H1 (cell line): ENCODE data around the gene IRAK3. TPM values are rescaled to one million over a fixed set of nuclear protein-coding genes. Genes with fewer than 3 reads are reported as not detected.

Source experiments
- CTCF ChIA-PET: fragments of 300-600 bp; sonication (Branson Sonifier 250); formaldehyde crosslinking; loops from one replicate; lab custom pipeline; 2021; ENCODE audit not compliant: partially characterized antibody; lab: Charles Lee
- POLR2A ChIA-PET: fragments of 300-600 bp; sonication (Branson Sonifier 250); formaldehyde crosslinking; loops from one replicate; lab custom pipeline; 2021; ENCODE audit warnings: inconsistent platforms; ENCODE audit not compliant: partially characterized antibody; lab: Charles Lee
- DNase-seq, 2 experiments: peaks; one replicate each; pipeline versions ENCODE4 v3.0.0 to v3.0.0-alpha.2; 2010 to 2022; ENCODE audit warnings: low spot score in 2 of 2, low read depth in 1 of 2, mixed read lengths in 1 of 2
- FAIRE-seq: peaks from 2 replicates; lab custom pipeline; 2011; peaks lifted over from hg19 to GRCh38; lab: Jason Lieb, UNC
- H2AFZ ChIP-seq: 2 replicates; pipeline ENCODE4 v1.8.1; 2012; ENCODE audit warnings: low read length, inconsistent platforms
- H2AK5ac ChIP-seq: 2 replicates; pipeline ENCODE4 v1.6.1; 2013; ENCODE audit warnings: low read depth, low read length
- H2BK120ac ChIP-seq: replicated peaks from 2 replicates; pipeline ENCODE3; 2013; ENCODE audit warnings: low read depth, low read length, inconsistent platforms
- H2BK12ac ChIP-seq: 2 replicates; pipeline ENCODE4 v1.6.1; 2013; ENCODE audit warnings: low read depth, low read length
- H2BK15ac ChIP-seq: 2 replicates; pipeline ENCODE4 v1.6.1; 2013; ENCODE audit warnings: low read length
- H2BK20ac ChIP-seq: 2 replicates; pipeline ENCODE4 v1.6.1; 2013; ENCODE audit warnings: low read length
- H2BK5ac ChIP-seq: 2 replicates; pipeline ENCODE4 v1.6.1; 2013; ENCODE audit warnings: low read depth, low read length
- H3K14ac ChIP-seq: 2 replicates; pipeline ENCODE4 v1.6.1; 2013; ENCODE audit warnings: inconsistent platforms; ENCODE audit not compliant: insufficient read length
- H3K18ac ChIP-seq: 2 replicates; pipeline ENCODE4 v1.6.1; 2013; ENCODE audit warnings: low read length; ENCODE audit errors: extremely low read depth
- H3K23ac ChIP-seq: 2 replicates; pipeline ENCODE4 v1.6.1; 2013; ENCODE audit warnings: inconsistent platforms; ENCODE audit not compliant: insufficient read length
- H3K23me2 ChIP-seq: 2 replicates; pipeline ENCODE4 v1.6.1; 2013; ENCODE audit warnings: low read depth, low read length
- H3K27ac ChIP-seq: 2 replicates; pipeline ENCODE4 v1.6.1; 2011; ENCODE audit warnings: low read depth, low read length, inconsistent platforms
- H3K27me3 ChIP-seq, 4 experiments: replicated peaks in 1 of 4; 1 replicate in 1 of 4; 2 replicates in 3 of 4; pipeline versions ENCODE4 v1.6.1 to v1.8.1; 2011 to 2013; ENCODE audit warnings: low read length in 3 of 4, mild to moderate bottlenecking in 3 of 4, inconsistent platforms in 2 of 4, mixed read lengths in 2 of 4, moderate library complexity in 1 of 4; ENCODE audit not compliant: control insufficient read depth in 3 of 4, insufficient read depth in 3 of 4; ENCODE audit errors: extremely low read depth in 1 of 4
- H3K36me3 ChIP-seq, 4 experiments: 2 replicates each; pipeline versions ENCODE4 v1.6.1 to v1.8.1; 2011 to 2013; ENCODE audit warnings: mild to moderate bottlenecking in 4 of 4, low read length in 3 of 4, moderate library complexity in 2 of 4, control low read depth in 1 of 4, inconsistent platforms in 1 of 4; ENCODE audit not compliant: insufficient read depth in 4 of 4, control insufficient read depth in 2 of 4
- H3K4ac ChIP-seq: replicated peaks from 2 replicates; pipeline ENCODE3; 2013; ENCODE audit warnings: low read length, low read depth, mixed read lengths, inconsistent platforms; ENCODE audit not compliant: insufficient read length
- H3K4me1 ChIP-seq, 4 experiments: replicated peaks in 1 of 4; 1 replicate in 1 of 4; 2 replicates in 3 of 4; pipeline versions ENCODE4 v1.6.1 to v1.8.1; 2011 to 2013; ENCODE audit warnings: low read length in 3 of 4, inconsistent platforms in 2 of 4, mixed read lengths in 1 of 4; ENCODE audit not compliant: insufficient read depth in 4 of 4, control insufficient read depth in 3 of 4
- H3K4me2 ChIP-seq, 2 experiments: 2 replicates each; pipeline versions ENCODE4 v1.6.1 to v1.8.1; 2011 to 2013; ENCODE audit warnings: low read depth in 2 of 2, low read length in 2 of 2, control low read depth in 1 of 2, inconsistent platforms in 1 of 2, mild to moderate bottlenecking in 1 of 2; ENCODE audit not compliant: insufficient read depth in 1 of 2
- H3K4me3 ChIP-seq, 4 experiments: fragments of 200-600, 300-600 bp in 1 of 4; sonication (generic), shearing (Covaris generic), sonication (Bioruptor Twin) in 1 of 4; 2 replicates each; pipeline versions ENCODE4 v1.5.1 to v1.8.1; 2011 to 2016; ENCODE audit warnings: low read length in 4 of 4, low read depth in 3 of 4, control low read depth in 2 of 4, inconsistent platforms in 2 of 4, mild to moderate bottlenecking in 2 of 4, mixed read lengths in 1 of 4, moderate library complexity in 1 of 4; ENCODE audit not compliant: insufficient read depth in 2 of 4; ENCODE audit errors: extremely low read depth in 1 of 4
- H3K56ac ChIP-seq: replicated peaks from 2 replicates; pipeline ENCODE3; 2013; ENCODE audit warnings: low read depth, mild to moderate bottlenecking, mixed read lengths, low read length, inconsistent platforms; ENCODE audit not compliant: insufficient read length
- H3K79me1 ChIP-seq: 2 replicates; pipeline ENCODE4 v1.6.1; 2013; ENCODE audit warnings: low read depth, low read length, control low read depth
- H3K79me2 ChIP-seq, 2 experiments: 2 replicates each; pipeline versions ENCODE4 v1.6.1 to v1.8.1; 2012 to 2013; ENCODE audit warnings: low read length in 2 of 2, mild to moderate bottlenecking in 2 of 2, inconsistent platforms in 1 of 2; ENCODE audit not compliant: insufficient read depth in 2 of 2, control insufficient read depth in 1 of 2
- H3K9ac ChIP-seq, 4 experiments: replicated peaks in 1 of 4; 1 replicate in 1 of 4; 2 replicates in 3 of 4; pipeline versions ENCODE4 v1.6.1 to v1.8.1; 2011 to 2013; ENCODE audit warnings: low read depth in 3 of 4, low read length in 3 of 4, control low read depth in 2 of 4, mild to moderate bottlenecking in 2 of 4, moderate library complexity in 2 of 4, inconsistent platforms in 1 of 4; ENCODE audit errors: extremely low read depth in 1 of 4
- H3K9me3 ChIP-seq, 2 experiments: 2 replicates each; pipeline versions ENCODE4 v1.6.1 to v1.8.1; 2012 to 2013; ENCODE audit warnings: mild to moderate bottlenecking in 2 of 2, moderate library complexity in 2 of 2, control low read depth in 1 of 2, inconsistent platforms in 1 of 2, low read depth in 1 of 2, low read length in 1 of 2, mixed read lengths in 1 of 2; ENCODE audit not compliant: insufficient read depth in 2 of 2
- H4K20me1 ChIP-seq, 2 experiments: replicated peaks in 1 of 2; 2 replicates each; pipeline versions ENCODE3 to v1.8.1; 2011 to 2013; ENCODE audit warnings: inconsistent platforms in 2 of 2, low read length in 2 of 2, mild to moderate bottlenecking in 1 of 2; ENCODE audit not compliant: insufficient read depth in 2 of 2, control insufficient read depth in 1 of 2
- H4K5ac ChIP-seq: 2 replicates; pipeline ENCODE4 v1.6.1; 2013; ENCODE audit warnings: low read length, low read depth, mixed read lengths, inconsistent platforms; ENCODE audit not compliant: insufficient read length
- H4K8ac ChIP-seq: 2 replicates; pipeline ENCODE4 v1.8.0; 2013; ENCODE audit warnings: mild to moderate bottlenecking, moderate library complexity, low read length, inconsistent platforms; ENCODE audit not compliant: insufficient read depth; ENCODE audit errors: extremely low read depth
- H4K91ac ChIP-seq: replicated peaks from 2 replicates; pipeline ENCODE3; 2013; ENCODE audit warnings: low read length, mixed read lengths, inconsistent platforms; ENCODE audit not compliant: insufficient read length
- CTBP2 ChIP-seq: IDR thresholded peaks from 2 replicates; pipeline ENCODE4 v1.7.0; 2011; ENCODE audit warnings: borderline replicate concordance, mild to moderate bottlenecking, moderate library complexity, mixed read lengths, low read length; ENCODE audit not compliant: insufficient read depth, insufficient read length
- EGR1 ChIP-seq: IDR thresholded peaks from 2 replicates; pipeline ENCODE4 v1.6.1; 2011; ENCODE audit warnings: low read depth, low read length, borderline replicate concordance
- EZH2 ChIP-seq: fragments of 200-600 bp; sonication (generic); IDR thresholded peaks from 2 replicates; pipeline ENCODE4 v1.7.1; 2012; ENCODE audit warnings: low read depth, mild to moderate bottlenecking, moderate library complexity, low read length, inconsistent platforms; ENCODE audit not compliant: severe bottlenecking
- GABPA ChIP-seq: IDR thresholded peaks from 2 replicates; pipeline ENCODE4 v1.6.1; 2011; ENCODE audit warnings: mild to moderate bottlenecking, low read length, moderate library complexity, borderline replicate concordance; ENCODE audit not compliant: insufficient read depth
- JUND ChIP-seq: IDR thresholded peaks from 2 replicates; pipeline ENCODE4 v1.6.1; 2011; ENCODE audit warnings: mild to moderate bottlenecking, improper control_type of control experiment, low read length
- KDM5A ChIP-seq: fragments of 200-600 bp; IDR thresholded peaks from 2 replicates; pipeline ENCODE4 v1.7.1; 2012; ENCODE audit warnings: mild to moderate bottlenecking, low read length, inconsistent platforms, mixed read lengths
- RFX5 ChIP-seq: IDR thresholded peaks from 2 replicates; pipeline ENCODE4 v1.6.1; 2011; ENCODE audit warnings: low read depth, low read length, improper control_type of control experiment, borderline replicate concordance
- SAP30 ChIP-seq: fragments of 300-600 bp; sonication (generic); IDR thresholded peaks from 2 replicates; pipeline ENCODE4 v1.7.1; 2012; ENCODE audit warnings: low read length, moderate library complexity, mild to moderate bottlenecking, inconsistent platforms; ENCODE audit not compliant: insufficient read depth, insufficient replicate concordance
- SP1 ChIP-seq: IDR thresholded peaks from 2 replicates; pipeline ENCODE4 v1.6.1; 2011; ENCODE audit warnings: low read depth, low read length
- TAF1 ChIP-seq: IDR thresholded peaks from 2 replicates; pipeline ENCODE4 v1.6.1; 2011; ENCODE audit warnings: mild to moderate bottlenecking, low read depth, low read length
- ZNF274 ChIP-seq: IDR thresholded peaks from 2 replicates; pipeline ENCODE4 v1.7.0; 2012; ENCODE audit warnings: low read length, borderline replicate concordance; ENCODE audit errors: extremely low read depth
- polyA plus RNA-seq, 7 experiments: library from polyadenylated mRNA; depleted of rRNA in 3 of 7; stranded (reverse) in 5 of 7; unstranded in 2 of 7; fragments of >200 nt in 5 of 7; fragments of 200-250 nt in 2 of 7; gene quantifications; 1 replicate in 5 of 7; 2 replicates in 1 of 7; 4 replicates in 1 of 7; pipeline versions ENCODE4 v1.2.1 to v1.2.3, GENCODE V29; 2011 to 2013; ENCODE audit warnings: missing spikeins in 2 of 7, mixed read lengths in 2 of 7
- total RNA-seq: library from RNA; stranded (reverse); fragmentation: NEBNext Ultra II Directional; extraction: Animal tissue kit (Norgen Biotek cat#: 25700); gene quantifications from 2 replicates; pipeline ENCODE4 v1.2.1, GENCODE V29; 2021
- TF ChIP-seq, protein P1 (sequence below): IDR thresholded peaks from 2 replicates; pipeline ENCODE4 v1.6.1; 2012; ENCODE audit warnings: low read length, inconsistent platforms
- TF ChIP-seq, protein P2 (sequence below): IDR thresholded peaks from 2 replicates; pipeline ENCODE4 v1.6.1; 2012; ENCODE audit warnings: inconsistent platforms

Gene IRAK3
- total and polyA plus RNA-seq, 2 of the 8 experiments (the other 6 are each of a cell fraction or from before 2014, with no cell fraction given), result 0.51 to 2.2 TPM

- H3K4me2 ChIP-seq, result no peak overlapping the region
- DNase-seq, result no peak
- H2AK5ac ChIP-seq, result no peak overlapping the region
- no peak overlapping the region for H3K23ac ChIP-seq
- H3K18ac ChIP-seq, result no peak overlapping the region
- no peak overlapping the region for H2BK15ac ChIP-seq
- no peak overlapping the region for H4K8ac ChIP-seq
- H3K79me1 ChIP-seq, result no peaks in the 10 kb centered on the region
- H3K4ac ChIP-seq, result no peak overlapping the region
- POLR2A ChIA-PET, result interaction anchor here (2.1 kb wide), 1 partner anchor 9 kb away, joined by 6 read pairs; no protein-coding TSS in a partner anchor
- no peak overlapping the region for H2AFZ ChIP-seq
- H4K20me1 ChIP-seq, result no peaks in the 10 kb centered on the region
- no peak overlapping the region for H4K5ac ChIP-seq
- no peak for FAIRE-seq
- no peaks in the 10 kb centered on the region for H3K79me2 ChIP-seq
- H2BK20ac ChIP-seq, result no peak overlapping the region
- H3K36me3 ChIP-seq, result no peaks in the 10 kb centered on the region
- no peak overlapping the region for H3K9ac ChIP-seq
- CTCF ChIA-PET, result interaction anchor here (0.7 to 2.8 kb wide), 3 partner anchors 12 to 121 kb away, joined by 3 to 14 read pairs (median 4); no protein-coding TSS in a partner anchor
- H2BK12ac ChIP-seq, result no peak overlapping the region
- H3K4me1 ChIP-seq, result no peaks in the 10 kb centered on the region
- no peak overlapping the region for H3K4me3 ChIP-seq
- no peak overlapping the region for H3K14ac ChIP-seq
- H3K9me3 ChIP-seq, result no peaks in the 10 kb centered on the region
- no peak overlapping the region for H3K27ac ChIP-seq
- no peak overlapping the region for H4K91ac ChIP-seq
- H3K27me3 ChIP-seq, result no peaks in the 10 kb centered on the region
- no peak overlapping the region for H2BK120ac ChIP-seq
- no peak overlapping the region for H2BK5ac ChIP-seq
- no peak overlapping the region for H3K56ac ChIP-seq
- no peaks in the 10 kb centered on the region for H3K23me2 ChIP-seq
- TF ChIP-seq ZNF274 (no peak), SAP30 (no peak), CTBP2 (no peak), SP1 (no peak), EZH2 (no peak), GABPA (no peak), RFX5 (no peak), KDM5A (no peak), EGR1 (no peak), TAF1 (no peak), JUND (no peak)
- TF ChIP-seq, protein P1, sequence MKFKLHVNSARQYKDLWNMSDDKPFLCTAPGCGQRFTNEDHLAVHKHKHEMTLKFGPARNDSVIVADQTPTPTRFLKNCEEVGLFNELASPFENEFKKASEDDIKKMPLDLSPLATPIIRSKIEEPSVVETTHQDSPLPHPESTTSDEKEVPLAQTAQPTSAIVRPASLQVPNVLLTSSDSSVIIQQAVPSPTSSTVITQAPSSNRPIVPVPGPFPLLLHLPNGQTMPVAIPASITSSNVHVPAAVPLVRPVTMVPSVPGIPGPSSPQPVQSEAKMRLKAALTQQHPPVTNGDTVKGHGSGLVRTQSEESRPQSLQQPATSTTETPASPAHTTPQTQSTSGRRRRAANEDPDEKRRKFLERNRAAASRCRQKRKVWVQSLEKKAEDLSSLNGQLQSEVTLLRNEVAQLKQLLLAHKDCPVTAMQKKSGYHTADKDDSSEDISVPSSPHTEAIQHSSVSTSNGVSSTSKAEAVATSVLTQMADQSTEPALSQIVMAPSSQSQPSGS, result no peak
- TF ChIP-seq, protein P2, sequence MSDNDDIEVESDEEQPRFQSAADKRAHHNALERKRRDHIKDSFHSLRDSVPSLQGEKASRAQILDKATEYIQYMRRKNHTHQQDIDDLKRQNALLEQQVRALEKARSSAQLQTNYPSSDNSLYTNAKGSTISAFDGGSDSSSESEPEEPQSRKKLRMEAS, result no peak
Measured at GRCh38 chr12:66247741-66248140, 58.7 kb downstream of the IRAK3 start.
